Measurements from ENCODE around the gene CAND2.

Gene CAND2

GRCh38 chr3:12796171-12797123 is at the start of gene CAND2:
Gene CAND2 (plus strand): TSS chr3:12796680. CDS start chr3:12796721, 41 bp downstream.
- peak; percentile 29 for DNase-seq (ENCODE audit: low spot score)

- no peak for DNase-seq (ENCODE audit: low spot score)
Observed at GRCh38 chr3:12748477-12748876, 48.0 kb upstream of the CAND2 start.

GRCh38 chr3:12750223-12750622 is 46.3 kb upstream of the CAND2 start:
- DNase-seq (ENCODE audit: low spot score): no peak

- no peak for DNase-seq (ENCODE audit: low spot score)
Observed at GRCh38 chr3:12750658-12751071, 45.8 kb upstream of the CAND2 start.

- DNase-seq (ENCODE audit: low spot score): no peak
Observed at GRCh38 chr3:12751571-12751970, 44.9 kb upstream of the CAND2 start.

GRCh38 chr3:12752102-12752501 is 44.4 kb upstream of the CAND2 start:
- DNase-seq (ENCODE audit: low spot score): no peak

GRCh38 chr3:12752809-12753208 is 43.7 kb upstream of the CAND2 start:
- DNase-seq (ENCODE audit: low spot score): no peak

GRCh38 chr3:12753275-12754028 is 43.0 kb upstream of the CAND2 start:
- no peak for DNase-seq (ENCODE audit: low spot score)

GRCh38 chr3:12754313-12754712 is 42.2 kb upstream of the CAND2 start:
- no peak for DNase-seq (ENCODE audit: low spot score)

GRCh38 chr3:12755754-12756153 is 40.7 kb upstream of the CAND2 start:
- DNase-seq (ENCODE audit: low spot score): no peak

- no peak for DNase-seq (ENCODE audit: low spot score)
Observed at GRCh38 chr3:12756175-12756574, 40.3 kb upstream of the CAND2 start.

GRCh38 chr3:12756635-12757034 is 39.8 kb upstream of the CAND2 start:
- DNase-seq (ENCODE audit: low spot score): no peak

- DNase-seq (ENCODE audit: low spot score): no peak
Observed at GRCh38 chr3:12758025-12758781, 38.3 kb upstream of the CAND2 start.

GRCh38 chr3:12759097-12759679 is 37.3 kb upstream of the CAND2 start, which contains the start of gene TMEM40:
Gene TMEM40 (minus strand): TSS chr3:12759259. CDS start chr3:12749832, 9,427 bp downstream.
- DNase-seq (ENCODE audit: low spot score): no peak

- no peak for DNase-seq (ENCODE audit: low spot score)
Observed at GRCh38 chr3:12759693-12760565, 36.6 kb upstream of the CAND2 start.

GRCh38 chr3:12764171-12764776 is 32.2 kb upstream of the CAND2 start:
- no peak for DNase-seq (ENCODE audit: low spot score)

GRCh38 chr3:12766541-12766940 is 29.9 kb upstream of the CAND2 start:
- DNase-seq (ENCODE audit: low spot score): no peak

GRCh38 chr3:12768579-12769527 is 27.6 kb upstream of the CAND2 start:
- DNase-seq (ENCODE audit: low spot score): no peak

GRCh38 chr3:12769761-12770160 is 26.7 kb upstream of the CAND2 start:
- DNase-seq (ENCODE audit: low spot score): no peak

Data from CD4-positive, alpha-beta T cell treated with Interleukin-6 at 100 ng/mL for 8 hours (primary cell).